NK-92 (cell line): ENCODE measurements around the gene GOLIM4.
"Not testable (repeated sequence)": the region's sequence is repeated elsewhere in the genome, so short reads cannot be mapped to it uniquely, and the experiment has no call there.

ENCODE experiments used
- DNase-seq: peaks from one replicate; lab custom pipeline; 2025; ENCODE audit not compliant: unreplicated experiment; lab: John Stamatoyannopoulos, UW

GOLIM4 gene

GRCh38 chr3:168095611-168096209 is at the start of gene GOLIM4:
GOLIM4 (minus strand) TSS chr3:168095924; CDS start chr3:168095285, 639 bp downstream.
- no peak for DNase-seq

- DNase-seq: no peak
These were observed 45.8 kb upstream of the GOLIM4 start for GRCh38 chr3:168141405-168141998.

GRCh38 chr3:168139947-168140346 is 44.2 kb upstream of the GOLIM4 start:
- DNase-seq: no peak

GRCh38 chr3:168138421-168138820 is 42.7 kb upstream of the GOLIM4 start:
- DNase-seq: no peak

GRCh38 chr3:168134931-168135330 is 39.2 kb upstream of the GOLIM4 start:
- no peak for DNase-seq

DNA sequence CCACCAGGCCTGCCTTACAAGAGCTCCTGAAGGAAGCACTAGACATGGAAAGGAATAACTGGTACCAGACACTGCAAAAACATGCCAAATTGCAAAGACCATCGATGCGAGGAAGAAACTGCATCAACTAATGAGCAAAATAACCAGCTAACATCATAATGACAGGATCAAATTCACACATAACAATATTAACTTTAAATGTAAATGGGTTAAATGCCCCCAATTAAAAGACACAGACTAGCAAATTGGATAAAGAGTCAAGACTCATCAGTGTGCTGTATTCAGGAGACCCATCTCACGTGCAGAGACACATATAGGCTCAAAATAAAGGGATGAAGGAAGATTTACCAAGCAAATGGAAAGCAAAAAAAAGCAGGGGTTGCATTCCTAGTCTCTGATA is 34.5 kb upstream of the GOLIM4 start:
- not testable (repeated sequence) for DNase-seq

- DNase-seq: not testable (repeated sequence)
These were observed 32.7 kb upstream of the GOLIM4 start for GRCh38 chr3:168128463-168128862.

- no peak for DNase-seq
These were observed 31.7 kb upstream of the GOLIM4 start for GRCh38 chr3:168127466-168127865.

- no peak for DNase-seq
These were observed 29.1 kb upstream of the GOLIM4 start for GRCh38 chr3:168124791-168125190.

DNA sequence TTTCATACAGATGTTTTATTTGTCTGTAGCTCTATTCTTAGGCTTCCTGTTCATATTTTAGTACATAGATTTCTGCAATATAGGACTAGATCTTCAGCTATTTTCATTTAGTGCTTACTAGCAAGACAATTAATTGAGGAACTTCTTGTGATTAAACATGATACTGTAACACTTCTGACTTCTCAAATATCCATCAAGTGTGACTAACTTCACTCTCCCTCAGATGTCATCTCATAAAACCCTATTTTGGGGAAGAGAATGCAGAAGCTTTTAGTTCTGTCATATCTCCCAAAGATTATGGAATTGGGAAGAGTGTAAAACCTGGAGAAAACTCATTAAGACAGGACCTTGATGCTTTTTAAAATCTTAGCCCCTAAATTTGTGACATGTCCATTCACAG is 28.6 kb upstream of the GOLIM4 start:
- DNase-seq: no peak

DNA sequence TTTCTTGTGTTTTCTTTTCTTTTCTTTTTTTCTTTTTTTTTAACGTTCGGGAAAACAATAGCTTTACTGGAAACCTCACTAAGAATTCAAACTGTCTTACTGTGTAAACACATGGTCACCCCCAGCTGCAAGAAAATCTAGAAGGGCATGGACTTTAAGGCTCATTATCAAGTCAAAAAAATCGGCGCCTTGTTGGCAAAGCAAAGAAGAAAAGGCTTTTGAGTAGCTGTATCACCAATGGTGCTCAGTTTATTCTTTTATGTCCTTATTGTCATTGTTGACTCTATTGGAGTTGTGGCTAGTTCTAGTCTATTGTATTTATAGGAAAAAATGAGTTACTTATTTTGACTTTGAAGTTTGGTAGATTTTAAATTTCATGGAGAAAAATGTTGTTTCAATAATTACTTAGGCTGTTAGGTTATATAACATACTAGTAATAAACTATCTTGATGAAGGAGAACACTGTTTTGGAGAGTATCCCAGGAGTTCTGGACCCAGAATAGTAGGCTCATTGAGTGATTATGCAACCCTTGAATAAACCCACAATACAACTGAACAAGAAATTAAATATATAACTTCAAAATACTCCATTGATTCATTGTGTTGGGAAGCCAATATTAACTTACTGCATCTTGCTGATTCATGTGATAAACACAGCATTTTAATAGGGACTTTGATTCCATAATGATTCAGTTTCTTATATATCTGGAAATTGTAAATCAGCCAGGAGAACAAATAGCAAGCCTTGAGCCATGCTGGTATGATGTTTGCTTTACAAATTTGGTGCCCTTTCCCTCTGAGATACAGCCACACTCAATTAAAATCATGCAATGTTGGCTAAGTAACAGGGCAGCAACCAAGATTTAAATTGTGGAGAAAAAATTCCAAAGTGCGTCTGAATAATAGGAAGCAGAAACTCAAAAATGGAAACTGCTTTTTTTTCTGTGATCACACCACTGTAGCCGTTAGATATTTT is 27.8 kb upstream of the GOLIM4 start:
- DNase-seq: no peak

DNA sequence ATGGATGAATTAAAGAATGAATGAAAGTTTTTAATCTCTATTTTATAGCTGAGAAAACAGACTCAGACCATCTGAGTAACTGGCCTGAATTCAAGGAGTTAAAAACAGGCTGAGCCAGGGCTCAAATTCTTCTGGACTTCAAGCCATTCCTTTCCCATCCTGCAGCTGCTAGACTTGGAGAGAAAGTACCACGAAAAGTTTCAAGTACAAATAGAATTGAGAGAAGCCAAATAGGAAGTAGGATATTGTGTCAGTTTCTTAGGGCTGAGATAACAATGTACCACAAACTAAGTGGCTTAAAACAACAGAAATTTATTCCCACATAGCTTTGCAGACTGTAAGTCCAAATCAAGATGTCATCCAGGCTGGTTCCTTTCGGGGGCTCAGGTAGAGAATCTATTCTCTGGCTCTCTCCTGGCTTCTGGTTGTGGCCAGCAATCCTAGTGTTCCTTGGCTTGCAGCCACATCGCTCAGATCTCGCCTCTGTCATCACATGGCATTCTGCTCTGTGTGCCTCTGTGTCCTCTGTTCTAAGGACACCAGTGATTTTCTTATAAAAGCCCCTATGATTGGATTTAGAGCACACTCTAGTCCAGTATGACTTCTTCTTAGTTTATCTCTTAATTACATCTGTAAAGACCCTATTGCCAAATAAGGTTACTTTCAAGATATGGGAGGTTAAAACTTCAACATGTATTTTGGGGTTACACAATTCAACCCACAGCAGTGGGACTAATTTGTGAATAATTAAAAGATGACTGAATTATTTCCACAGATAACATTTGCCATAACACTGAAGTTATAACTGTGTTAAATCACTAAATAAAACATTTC is 25.7 kb upstream of the GOLIM4 start:
- DNase-seq: no peak

DNA sequence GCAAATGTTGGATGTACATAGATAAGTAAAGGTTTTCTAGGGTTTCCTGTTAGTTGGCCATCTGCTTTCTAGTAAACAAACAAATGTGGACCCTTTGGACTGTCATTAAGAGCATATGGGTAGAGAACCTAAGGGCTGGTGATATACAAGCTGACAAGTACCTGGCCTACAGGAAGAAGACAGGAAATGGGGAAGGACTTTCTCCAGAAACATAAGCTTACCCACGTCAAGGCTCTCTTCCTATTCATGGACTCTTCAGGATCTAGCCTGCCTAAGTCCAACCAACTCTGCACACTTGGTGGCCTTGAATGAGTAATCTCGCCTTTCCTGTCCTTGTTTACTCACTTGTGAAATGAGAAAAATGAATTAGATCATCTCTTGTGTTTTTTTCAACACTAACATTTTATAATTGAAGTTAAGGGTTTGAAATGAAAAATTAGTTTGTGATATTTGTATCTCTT is 22.2 kb upstream of the GOLIM4 start:
- no peak for DNase-seq

GRCh38 chr3:168117059-168117458 is 21.3 kb upstream of the GOLIM4 start:
- DNase-seq: no peak

GRCh38 chr3:168116279-168116678 is 20.6 kb upstream of the GOLIM4 start:
- no peak for DNase-seq

GRCh38 chr3:168113848-168114247 is 18.1 kb upstream of the GOLIM4 start:
- no peak for DNase-seq

- no peak for DNase-seq
These were observed 17.2 kb upstream of the GOLIM4 start for GRCh38 chr3:168112894-168113293.

DNA sequence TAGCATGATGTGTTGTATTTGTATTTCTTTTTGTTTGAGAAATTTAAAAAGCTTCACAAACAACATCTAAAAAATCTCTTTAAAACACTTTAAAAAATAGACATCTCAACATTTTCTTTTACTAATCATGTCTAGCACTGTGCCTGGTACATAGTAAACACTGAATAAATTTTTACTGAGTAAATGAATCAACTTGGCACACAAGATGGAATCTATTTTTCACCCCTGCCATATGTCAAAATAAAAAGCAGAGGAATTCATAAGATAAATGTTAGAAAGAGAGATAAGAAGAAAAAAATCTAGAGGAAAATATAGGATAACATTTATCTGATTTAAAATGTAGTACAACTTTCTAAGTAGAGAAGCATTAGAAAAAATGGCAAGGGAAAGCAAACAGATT is 8.6 kb upstream of the GOLIM4 start:
- no peak for DNase-seq

GRCh38 chr3:168102735-168103410 is 7.1 kb upstream of the GOLIM4 start:
- DNase-seq: no peak

GRCh38 chr3:168100777-168101492 is 5.2 kb upstream of the GOLIM4 start:
- no peak for DNase-seq
